ENCODE data around the gene NSMCE3.
"Not testable (repeated sequence)": the region's sequence is repeated elsewhere in the genome, so short reads cannot be mapped to it uniquely, and the experiment has no call there.

NSMCE3 gene

GRCh38 chr15:29225534-29226234 lies 43.9 kb downstream of the NSMCE3 start:
- no peak overlapping the region for H2AFZ ChIP-seq (ENCODE audit: low read length)

DNA sequence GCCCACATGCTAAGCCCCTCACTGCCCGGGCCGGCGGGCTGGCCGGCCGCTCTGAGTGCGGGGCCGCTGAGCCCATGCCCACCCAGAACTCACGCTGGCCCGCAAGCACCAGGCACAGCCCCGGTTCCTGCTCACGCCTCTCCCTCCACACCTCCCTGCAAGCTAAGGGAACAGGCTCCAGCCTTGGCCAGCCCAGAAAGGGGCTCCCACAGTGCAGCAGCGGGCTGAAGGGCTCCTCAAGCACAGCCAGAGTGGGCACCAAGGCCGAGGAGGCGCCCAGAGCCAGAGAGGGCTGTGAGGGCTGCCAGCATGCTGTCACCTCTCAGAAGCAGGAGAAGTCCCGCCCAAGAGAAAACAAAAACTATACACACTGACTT lies 44.6 kb downstream of the NSMCE3 start:
- H3K9me2 ChIP-seq (ENCODE audit: low read depth, low read length); H3K36me3 ChIP-seq (ENCODE audit: insufficient read depth, low read length): not testable (repeated sequence)

More at GRCh38 chr15:29225534-29226234, 43.9 kb downstream of the NSMCE3 start:
- no peak for TF ChIP-seq EZH2 (IDR thresholded peaks at IDR 0.05; ENCODE audit: borderline replicate concordance, low read length)
- no peak for TF ChIP-seq CTCF (IDR thresholded peaks at IDR 0.05; ENCODE audit: low read length)
- no peak overlapping the region for H3K9ac ChIP-seq (ENCODE audit: low read length)
- no peaks in the 10 kb centered on the region for H3K36me3 ChIP-seq (ENCODE audit: insufficient read depth, low read length)
- H3K4me3 ChIP-seq (ENCODE audit: low read depth, low read length, poor library complexity, severe bottlenecking): no peak overlapping the region
- H3K79me2 ChIP-seq (ENCODE audit: insufficient read depth, low read length): no peaks in the 10 kb centered on the region
- no peak overlapping the region for H3K4me2 ChIP-seq (ENCODE audit: low read length)
- H3K27ac ChIP-seq (ENCODE audit: low read depth, low read length, poor library complexity, severe bottlenecking): no peak overlapping the region
- H3F3A ChIP-seq (ENCODE audit: insufficient read depth, low read length): no peaks in the 10 kb centered on the region
- H3K9me3 ChIP-seq (ENCODE audit: low read length): no peaks in the 10 kb centered on the region
- no peaks in the 10 kb centered on the region for H3K4me1 ChIP-seq (ENCODE audit: insufficient read depth, low read length, severe bottlenecking)
- no peaks in the 10 kb centered on the region for H4K20me1 ChIP-seq (ENCODE audit: insufficient read depth, low read length)
- H3K9me2 ChIP-seq (ENCODE audit: low read depth, low read length): no peaks in the 10 kb centered on the region
- peaks cover 7% of the 10 kb centered on the region; the same call in 1 of the 2 replicates for H3K27me3 ChIP-seq (ENCODE audit: insufficient read depth, low read length)

DNA sequence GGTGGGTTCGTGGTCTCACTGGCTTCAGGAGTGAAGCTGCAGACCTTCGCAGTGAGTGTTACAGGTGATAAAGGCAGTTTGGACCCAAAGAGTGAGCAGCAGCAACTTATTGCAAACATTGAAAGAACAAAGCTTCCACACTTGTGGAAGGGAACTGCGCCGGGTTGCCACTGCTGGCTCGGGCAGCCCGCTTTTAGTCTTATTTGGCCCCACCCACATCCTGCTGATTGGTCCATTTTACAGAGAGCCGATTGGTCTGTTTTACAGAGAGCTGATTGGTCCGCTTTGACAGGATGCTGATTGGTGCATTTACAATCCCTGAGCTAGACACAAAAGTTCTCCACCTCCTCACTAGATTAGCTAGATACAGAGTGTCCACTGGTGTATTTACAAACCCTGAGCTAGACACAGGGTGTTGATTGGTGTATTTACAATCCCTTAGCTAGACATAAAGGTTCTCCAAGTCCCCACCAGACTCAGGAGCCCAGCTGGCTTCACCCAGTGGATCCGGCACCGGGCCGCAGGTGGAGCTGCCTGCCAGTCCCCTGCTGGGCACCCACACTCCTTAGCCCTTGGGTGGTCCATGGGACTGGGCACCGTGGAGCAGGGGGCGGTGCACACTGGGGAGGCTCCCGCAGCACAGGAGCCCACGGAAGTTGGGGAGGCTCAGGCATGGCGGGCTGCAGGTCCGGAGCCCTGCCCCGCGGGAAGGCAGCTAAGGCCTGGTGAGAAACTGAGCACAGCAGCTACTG lies 45.2 kb downstream of the NSMCE3 start:
- H3K9me3 ChIP-seq (ENCODE audit: low read length); H3K4me1 ChIP-seq (ENCODE audit: insufficient read depth, low read length, severe bottlenecking); H4K20me1 ChIP-seq (ENCODE audit: insufficient read depth, low read length); H3F3A ChIP-seq (ENCODE audit: insufficient read depth, low read length); H2AFZ ChIP-seq (ENCODE audit: low read length); H3K36me3 ChIP-seq (ENCODE audit: insufficient read depth, low read length); H3K79me2 ChIP-seq (ENCODE audit: insufficient read depth, low read length); H3K9me2 ChIP-seq (ENCODE audit: low read depth, low read length); H3K27me3 ChIP-seq (ENCODE audit: insufficient read depth, low read length); H3K27ac ChIP-seq (ENCODE audit: low read depth, low read length, poor library complexity, severe bottlenecking); H3K4me2 ChIP-seq (ENCODE audit: low read length); H3K9ac ChIP-seq (ENCODE audit: low read length); H3K4me3 ChIP-seq (ENCODE audit: low read depth, low read length, poor library complexity, severe bottlenecking): not testable (repeated sequence)

More for the DNA sequence above, 44.6 kb downstream of the NSMCE3 start:
- not testable (repeated sequence) for H3K27me3 ChIP-seq (ENCODE audit: insufficient read depth, low read length); H2AFZ ChIP-seq (ENCODE audit: low read length); H3K4me1 ChIP-seq (ENCODE audit: insufficient read depth, low read length, severe bottlenecking); H3K27ac ChIP-seq (ENCODE audit: low read depth, low read length, poor library complexity, severe bottlenecking); H4K20me1 ChIP-seq (ENCODE audit: insufficient read depth, low read length); H3K4me3 ChIP-seq (ENCODE audit: low read depth, low read length, poor library complexity, severe bottlenecking); H3K79me2 ChIP-seq (ENCODE audit: insufficient read depth, low read length); H3K4me2 ChIP-seq (ENCODE audit: low read length); H3K9ac ChIP-seq (ENCODE audit: low read length); H3F3A ChIP-seq (ENCODE audit: insufficient read depth, low read length); H3K9me3 ChIP-seq (ENCODE audit: low read length)

DNA sequence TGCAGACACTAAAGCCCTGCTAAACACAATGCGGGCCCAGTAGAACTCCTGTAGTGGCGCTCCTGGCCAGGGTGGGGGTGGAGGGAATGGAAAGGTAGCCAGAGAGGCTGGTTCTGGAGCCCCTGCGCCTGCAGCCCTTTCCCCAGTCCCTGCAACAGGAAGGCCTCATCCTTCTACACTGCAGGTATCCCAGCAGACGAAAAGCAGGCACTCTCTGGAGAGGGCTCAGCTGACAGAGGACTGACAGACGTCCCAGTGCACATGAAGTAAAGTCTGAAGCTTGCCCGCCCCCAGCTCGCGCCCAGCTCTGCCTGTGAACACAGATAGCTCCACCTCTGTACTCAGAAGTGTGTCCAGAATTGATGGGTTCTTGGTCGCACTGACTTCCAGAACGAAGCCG lies 46.0 kb downstream of the NSMCE3 start:
- Histone ChIP-seq H3F3A (ENCODE audit: insufficient read depth, low read length) (no peaks in the 10 kb centered on the region), H3K4me3 (ENCODE audit: low read depth, low read length, poor library complexity, severe bottlenecking) (no peak overlapping the region), H2AFZ (ENCODE audit: low read length) (no peak overlapping the region), H3K27me3 (ENCODE audit: insufficient read depth, low read length) (peaks cover 7% of the 10 kb centered on the region; the same call in 1 of the 2 replicates), H3K79me2 (ENCODE audit: insufficient read depth, low read length) (no peaks in the 10 kb centered on the region), H3K4me1 (ENCODE audit: insufficient read depth, low read length, severe bottlenecking) (no peaks in the 10 kb centered on the region), H3K9me3 (ENCODE audit: low read length) (no peaks in the 10 kb centered on the region), H3K27ac (ENCODE audit: low read depth, low read length, poor library complexity, severe bottlenecking) (no peak overlapping the region), H3K36me3 (ENCODE audit: insufficient read depth, low read length) (no peaks in the 10 kb centered on the region), H3K9ac (ENCODE audit: low read length) (no peak overlapping the region), H3K4me2 (ENCODE audit: low read length) (no peak overlapping the region), H4K20me1 (ENCODE audit: insufficient read depth, low read length) (no peaks in the 10 kb centered on the region), H3K9me2 (ENCODE audit: low read depth, low read length) (no peaks in the 10 kb centered on the region)
- TF ChIP-seq CTCF (IDR thresholded peaks at IDR 0.05; ENCODE audit: low read length) (no peak), EZH2 (IDR thresholded peaks at IDR 0.05; ENCODE audit: borderline replicate concordance, low read length) (no peak)

Data from OCI-LY1 (cell line).